GM04503 (cell line): ENCODE results near the gene TMPRSS9.
"Not testable (repeated sequence)": the region's sequence is repeated elsewhere in the genome, so short reads cannot be mapped to it uniquely, and the experiment has no call there.

Experiments used
- DNase-seq: peaks from one replicate; pipeline ENCODE4 v3.0.0-alpha.2; 2012; ENCODE audit warnings: low read depth

The TMPRSS9 gene

DNA sequence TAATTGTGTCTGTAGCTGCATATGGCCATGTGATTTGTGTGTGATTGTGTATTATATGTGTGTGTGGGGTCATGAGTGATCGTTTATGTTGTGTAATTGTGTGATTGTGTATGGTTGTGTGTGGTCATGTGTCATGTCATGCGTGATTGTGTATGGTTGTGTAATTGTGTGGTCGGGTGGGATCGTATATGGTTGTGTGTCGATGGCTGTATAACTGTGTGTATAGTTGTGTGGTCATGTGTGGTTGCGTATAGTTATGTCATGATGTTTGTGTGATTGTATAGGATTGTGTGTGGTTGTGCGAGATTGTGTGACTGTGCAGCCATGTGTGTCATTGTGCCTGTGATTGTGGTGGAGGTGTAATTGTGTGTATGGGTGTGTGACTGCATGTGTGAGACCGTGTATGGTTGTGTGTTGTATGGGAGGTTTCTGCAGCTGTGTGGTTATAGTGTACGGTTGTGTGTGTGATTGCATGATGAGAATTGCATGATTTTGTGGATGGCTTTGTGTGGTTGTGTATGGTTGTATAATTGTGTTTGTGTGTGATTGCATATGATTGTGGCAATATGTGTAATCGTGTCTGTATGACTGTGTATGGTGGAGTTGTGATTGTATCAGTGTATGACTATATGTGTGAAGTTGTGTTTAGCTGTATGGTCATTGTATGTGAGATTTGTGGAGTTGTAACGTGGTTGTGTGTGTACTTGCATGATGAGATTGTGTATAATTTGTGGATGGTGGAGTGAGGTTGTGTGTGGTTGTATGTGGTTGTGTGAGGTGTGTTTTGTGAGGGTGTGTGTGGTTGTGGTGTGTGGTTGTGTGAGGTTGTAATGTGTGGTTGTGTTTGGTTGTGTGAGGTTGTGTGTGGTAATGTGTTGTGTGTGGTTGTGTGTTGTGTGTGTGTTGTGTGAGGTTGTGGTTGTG, 2.2 kb downstream of the TMPRSS9 start:
- no peak for DNase-seq

DNA sequence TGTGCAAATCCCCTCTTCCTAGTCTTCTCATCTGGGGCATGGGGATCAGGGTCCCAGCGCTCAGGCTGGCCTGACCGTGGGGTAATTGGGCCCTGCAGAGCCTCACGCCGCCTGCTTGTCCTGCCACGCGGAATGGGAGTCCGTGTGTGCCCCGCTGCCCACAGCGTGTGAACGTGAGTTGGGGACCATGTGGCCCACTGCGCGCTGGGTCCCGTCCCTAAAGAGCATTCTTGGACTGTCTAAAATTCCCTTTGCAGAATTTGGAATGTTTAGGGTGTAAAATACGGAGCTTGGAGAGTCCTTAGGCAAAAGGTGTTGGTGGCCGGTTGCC, 2.9 kb downstream of the TMPRSS9 start:
- DNase-seq: no peak

DNA sequence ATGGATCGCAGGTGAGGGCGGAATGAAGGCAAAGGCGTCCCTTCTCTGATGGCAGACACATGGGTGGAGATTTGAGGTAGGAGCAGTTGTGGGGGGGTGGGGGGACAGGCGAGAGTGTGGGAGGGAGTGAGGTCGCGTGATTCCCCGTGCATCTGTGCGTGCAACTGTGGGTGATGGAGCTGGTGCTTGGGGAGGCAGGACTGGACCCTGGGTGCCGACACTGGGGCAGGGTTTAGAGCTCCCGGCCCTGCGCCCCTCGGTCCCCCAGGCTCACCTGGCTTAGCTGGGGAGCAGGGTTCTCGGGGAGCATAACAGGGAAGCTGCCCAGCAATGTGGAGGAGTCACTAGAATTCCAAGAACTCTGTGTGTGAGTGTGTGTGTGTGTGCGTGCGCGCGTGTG, 3.4 kb downstream of the TMPRSS9 start:
- no peak for DNase-seq

DNA sequence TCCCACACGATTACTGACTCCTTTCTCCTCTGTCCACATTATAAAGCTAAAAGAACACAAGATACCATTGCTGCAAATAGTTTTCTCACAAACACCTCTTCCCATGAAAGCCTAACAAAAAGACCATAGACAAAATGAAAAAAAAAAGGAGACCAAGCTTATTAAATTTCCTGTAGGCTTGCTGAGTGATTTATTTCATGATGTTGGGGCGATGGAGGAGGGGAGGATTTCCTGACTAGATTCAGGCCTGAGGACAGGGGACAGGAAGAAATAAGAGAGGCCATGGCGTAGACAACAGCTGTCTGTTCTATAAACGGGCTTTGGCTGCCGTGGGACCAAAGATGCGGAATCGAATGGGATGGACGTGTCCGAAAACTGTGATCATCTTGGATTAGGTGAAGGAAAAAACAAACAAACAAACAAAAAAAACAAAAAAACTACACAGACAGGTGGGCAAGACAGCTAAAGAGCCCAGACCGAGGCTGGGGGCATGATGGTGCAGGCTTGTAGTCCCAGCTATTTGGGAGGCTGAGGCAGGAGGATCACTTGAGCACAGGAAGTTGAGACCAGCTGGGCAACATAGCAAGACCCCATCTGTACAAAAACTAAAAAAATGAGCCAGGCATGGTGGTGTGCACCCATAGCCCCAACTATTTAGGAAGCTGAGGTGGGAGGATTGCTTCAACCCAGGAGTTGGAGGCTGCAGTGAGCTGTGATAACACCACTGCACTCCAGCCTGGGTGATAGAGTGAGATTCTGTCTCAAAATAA, 5.3 kb downstream of the TMPRSS9 start:
- DNase-seq: no peak

- DNase-seq: no peak
These were observed 11.6 kb downstream of the TMPRSS9 start for GRCh38 chr19:2371656-2372055.

DNA sequence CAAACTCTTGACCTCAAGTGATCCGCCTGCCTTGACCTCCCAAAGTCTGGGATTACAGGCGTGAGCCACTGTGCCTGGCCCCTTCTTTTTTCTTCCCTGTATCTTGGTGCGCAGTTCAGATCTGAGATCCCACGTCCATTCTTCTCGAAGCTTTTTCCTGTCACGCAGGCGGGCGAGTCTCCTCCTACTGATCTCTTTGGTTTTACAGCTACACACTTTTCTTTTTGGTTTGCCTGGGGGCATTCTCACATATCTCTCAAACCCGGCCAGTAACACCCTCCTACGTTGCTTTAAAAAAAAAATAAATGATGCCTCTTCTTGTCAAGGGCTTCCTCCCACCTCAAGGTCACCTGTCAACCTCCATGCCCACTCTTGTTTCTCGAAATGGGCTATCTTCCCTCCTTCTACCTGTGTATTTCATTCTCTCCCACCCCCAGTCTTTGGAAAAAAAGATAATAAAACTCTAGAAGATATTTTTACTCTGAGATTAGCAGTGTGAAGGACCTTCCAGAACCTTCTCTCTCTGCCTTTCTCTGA, 12.1 kb downstream of the TMPRSS9 start:
- no peak for DNase-seq

DNA sequence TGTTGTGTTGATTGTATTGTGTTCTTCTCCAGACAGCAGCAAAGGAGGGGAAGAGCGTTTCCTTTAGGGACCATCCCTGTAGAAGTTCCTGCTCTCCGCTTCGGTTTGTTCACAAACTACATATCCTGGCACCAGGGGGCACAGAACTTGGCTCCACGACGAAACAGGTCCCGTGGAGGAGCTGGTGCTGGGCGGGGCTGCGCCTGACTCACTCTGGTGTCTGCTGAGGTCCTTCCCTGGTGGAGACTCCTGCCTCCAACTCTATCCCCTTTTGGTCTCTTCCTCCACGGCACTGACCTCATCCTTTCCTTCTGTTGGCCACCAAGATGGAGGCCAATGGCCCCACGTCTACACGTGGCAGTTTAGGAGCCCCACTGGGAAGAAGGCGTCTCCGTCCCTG, 14.7 kb downstream of the TMPRSS9 start:
- no peak for DNase-seq

DNA sequence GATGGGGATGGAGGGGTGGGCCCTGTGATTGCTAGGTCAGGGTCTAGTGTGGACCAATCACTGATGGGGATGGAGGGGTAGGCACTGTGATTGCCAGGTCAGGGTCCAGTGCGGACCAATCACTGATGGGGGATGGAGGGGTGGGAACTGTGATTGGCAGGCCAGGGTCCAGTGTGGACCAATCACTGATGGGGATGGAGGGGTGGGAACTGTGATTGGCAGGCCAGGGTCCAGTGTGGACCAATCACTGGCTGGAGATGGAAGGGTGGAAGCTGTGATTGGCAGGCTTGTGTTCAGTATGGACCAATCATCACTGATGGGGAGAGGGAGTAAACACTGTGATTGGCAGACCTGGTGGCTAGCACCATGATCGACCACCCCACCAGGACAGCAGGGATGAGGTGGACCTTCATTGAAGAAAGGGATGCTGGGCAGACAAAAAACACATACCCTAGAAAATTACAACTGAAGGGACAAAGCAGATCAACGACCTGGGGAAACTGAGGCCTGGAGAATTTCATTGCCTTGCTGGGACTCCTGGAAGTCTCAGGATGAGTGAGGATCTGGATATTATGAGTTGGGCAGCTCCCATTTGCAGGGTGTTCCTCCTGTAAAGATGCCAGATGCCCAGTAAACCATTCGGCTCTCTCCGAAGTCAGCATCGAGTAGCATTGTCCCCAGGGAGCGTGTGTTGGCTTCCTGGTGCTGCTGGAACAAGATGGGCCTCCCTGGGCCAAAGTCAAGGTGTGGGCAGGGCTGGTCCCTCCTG, 15.5 kb downstream of the TMPRSS9 start:
- DNase-seq: no peak

DNA sequence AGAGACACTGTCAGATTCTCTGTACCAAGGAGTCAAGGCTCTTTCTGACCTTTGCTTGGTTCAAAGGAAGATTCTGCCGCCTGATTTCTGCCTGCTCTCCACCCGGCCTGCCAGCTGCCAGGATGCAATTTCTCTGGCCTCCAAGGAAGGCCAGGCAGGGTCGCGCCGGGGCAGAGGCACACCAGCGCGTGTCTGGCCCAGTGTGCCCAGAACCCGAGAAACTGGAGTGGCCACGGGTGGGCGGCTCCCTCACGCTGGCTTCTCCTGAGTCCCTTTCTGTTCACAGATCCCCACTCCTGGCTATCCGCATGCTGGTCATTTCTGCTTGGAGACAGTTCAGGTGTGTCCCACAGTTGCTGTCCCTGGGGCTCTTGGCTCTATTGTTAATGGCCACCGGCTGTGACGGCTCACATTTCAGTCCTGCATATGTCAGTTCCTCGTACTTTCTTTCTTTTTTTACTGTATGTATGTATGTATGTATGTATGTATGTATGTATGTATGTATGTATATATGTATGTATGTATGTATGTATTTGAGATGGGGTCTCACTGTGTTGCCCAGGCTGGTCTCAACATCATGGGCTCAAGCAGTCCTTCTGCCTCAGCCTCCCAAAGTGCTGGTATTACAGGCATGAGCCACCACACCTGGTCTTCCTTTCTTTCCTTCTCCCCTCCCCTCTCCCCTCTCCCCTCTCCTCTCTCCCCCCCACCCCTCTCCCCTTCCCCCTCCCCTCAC, 16.9 kb downstream of the TMPRSS9 start:
- DNase-seq: no peak

GRCh38 chr19:2380567-2380966, 20.5 kb downstream of the TMPRSS9 start:
- DNase-seq: no peak

GRCh38 chr19:2381148-2381820, 21.2 kb downstream of the TMPRSS9 start:
- no peak for DNase-seq

DNA sequence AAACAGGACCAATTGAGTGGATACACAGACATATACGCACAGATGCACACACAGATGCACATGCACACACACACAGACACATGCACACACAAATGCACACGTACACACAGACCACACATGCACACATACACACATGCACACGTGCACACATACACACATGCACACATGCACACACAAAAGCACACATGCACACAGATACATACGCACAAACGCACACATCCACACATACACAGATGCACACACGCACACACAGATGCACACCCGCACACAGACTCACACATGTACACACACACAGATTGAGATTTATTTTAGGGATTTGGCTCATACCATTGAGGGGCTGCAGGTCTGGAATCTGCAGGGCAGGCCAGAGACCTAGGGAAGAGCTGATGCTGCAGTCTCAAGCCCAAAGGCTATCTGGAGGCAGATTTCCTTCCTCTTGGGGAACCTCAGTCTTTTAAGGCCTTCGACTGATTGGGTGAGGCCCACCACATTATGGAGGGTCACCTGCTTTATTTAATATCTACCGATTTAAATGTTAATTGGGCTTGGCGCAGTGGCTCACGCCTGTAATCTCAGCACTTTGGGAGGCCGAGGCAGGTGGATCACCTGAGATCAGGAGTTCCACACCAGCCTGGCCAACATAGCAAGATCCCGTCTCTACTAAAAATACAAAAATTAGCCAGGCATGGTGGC, 22.6 kb downstream of the TMPRSS9 start:
- DNase-seq: no peak

- DNase-seq: peak; percentile 56
These were observed 25.1 kb downstream of the TMPRSS9 start for GRCh38 chr19:2385053-2385721.

GRCh38 chr19:2387367-2388288, 27.6 kb downstream of the TMPRSS9 start:
- DNase-seq: no peak

DNA sequence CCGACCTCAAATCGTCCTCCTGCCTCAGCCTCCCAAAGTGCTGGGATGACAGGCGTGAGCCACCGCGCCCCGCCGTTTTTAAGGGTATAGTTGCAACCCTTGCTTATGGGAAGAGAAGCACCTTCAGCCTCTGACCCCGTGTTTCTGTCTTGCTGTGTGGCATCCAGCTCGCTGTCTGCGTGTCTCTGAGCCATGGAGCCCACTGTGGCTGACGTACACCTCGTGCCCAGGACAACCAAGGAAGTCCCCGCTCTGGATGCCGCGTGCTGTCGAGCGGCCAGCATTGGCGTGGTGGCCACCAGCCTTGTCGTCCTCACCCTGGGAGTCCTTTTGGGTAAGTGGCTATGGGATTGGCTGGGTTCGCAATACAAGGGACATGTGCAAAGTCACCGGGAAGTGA, 29.5 kb downstream of the TMPRSS9 start:
- DNase-seq: no peak

- peak; percentile 36 for DNase-seq
These were observed 31.2 kb downstream of the TMPRSS9 start for GRCh38 chr19:2391118-2391725.

- no peak for DNase-seq
These were observed 32.3 kb downstream of the TMPRSS9 start for GRCh38 chr19:2392366-2392765.

- DNase-seq: not testable (repeated sequence)
These were observed 32.8 kb downstream of the TMPRSS9 start for GRCh38 chr19:2392899-2393298.
